GM12873 (cell line): ENCODE measurements around the gene IRAK2.

Experiments used
- CTCF ChIP-seq: IDR thresholded peaks from 2 replicates; pipeline ENCODE4 v1.5.1; 2012; ENCODE audit warnings: low read depth, mild to moderate bottlenecking, moderate library complexity, low read length, control low read depth; ENCODE audit not compliant: insufficient read depth; ENCODE audit errors: missing control alignments

IRAK2 gene

DNA sequence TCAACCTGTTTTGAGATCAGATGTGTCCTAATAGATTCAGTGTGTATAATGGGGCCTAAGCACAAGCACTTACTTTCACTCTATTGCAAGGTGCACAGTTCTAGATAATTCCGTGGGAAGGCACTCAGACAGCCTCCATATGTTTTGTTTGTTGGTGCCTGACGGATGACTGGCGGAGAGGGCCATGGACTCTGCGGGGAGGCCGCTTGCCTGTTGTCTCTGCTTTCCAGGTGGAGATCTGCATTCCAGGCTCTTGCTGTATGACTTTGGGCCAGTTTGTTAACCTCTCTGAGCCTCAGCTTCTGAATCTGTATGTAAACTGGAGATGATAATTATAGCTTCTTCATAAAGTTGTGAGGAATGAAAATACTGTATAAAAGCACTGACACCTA lies 1.5 kb downstream of the IRAK2 start:
- TF ChIP-seq CTCF: no peak

DNA sequence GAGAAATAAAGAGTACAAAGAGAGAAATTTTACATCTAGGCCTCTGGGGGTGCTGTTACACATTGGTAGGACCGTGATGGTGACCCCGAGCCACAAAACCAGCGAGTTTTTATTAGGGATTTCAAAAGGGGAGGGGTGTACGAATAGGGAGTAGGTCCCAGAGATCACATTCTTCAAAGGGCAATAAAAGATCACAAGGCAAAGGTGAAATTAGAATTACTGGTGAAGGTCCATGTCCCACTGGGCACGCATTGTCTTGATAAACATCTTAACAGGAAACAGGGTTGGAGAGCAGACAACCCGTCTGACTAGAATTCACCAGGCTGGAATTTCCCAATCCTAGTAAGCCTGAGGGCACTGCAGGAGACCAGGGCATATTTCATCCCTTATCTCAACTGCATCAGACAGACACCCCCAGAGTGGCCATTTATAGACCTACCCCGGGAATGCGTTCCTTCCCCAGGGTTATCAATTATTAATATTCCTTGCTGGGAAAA lies 4.3 kb downstream of the IRAK2 start:
- peak; percentile 12 for TF ChIP-seq CTCF

DNA sequence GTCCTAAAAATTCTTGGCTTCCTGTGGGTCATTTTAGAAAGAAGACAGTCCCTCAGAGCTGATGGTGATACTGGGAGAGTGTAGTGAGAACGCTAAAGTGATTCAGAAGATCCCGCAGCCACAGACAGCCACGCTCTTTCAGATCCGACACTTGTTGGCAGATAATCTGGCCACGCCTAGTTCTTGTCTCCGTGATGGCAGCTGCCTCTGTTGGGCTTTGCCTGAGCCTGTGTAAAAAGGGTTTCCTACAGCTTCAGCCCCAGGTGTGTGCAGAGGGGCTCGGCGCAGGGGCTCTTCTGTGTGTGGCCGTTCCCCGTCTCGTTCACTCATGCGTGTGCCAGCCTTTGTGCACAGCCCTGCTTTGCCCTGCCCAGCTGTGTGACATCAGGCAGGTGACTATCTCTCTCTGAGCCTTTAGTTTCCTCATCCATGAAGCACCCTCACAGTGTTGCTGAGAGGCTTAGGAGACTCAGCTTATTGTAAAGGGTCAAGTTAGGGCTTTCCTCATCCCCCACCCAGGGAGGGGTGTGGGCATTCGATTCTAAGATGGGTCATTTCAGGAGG lies 6.3 kb downstream of the IRAK2 start:
- TF ChIP-seq CTCF: no peak

- no peak for TF ChIP-seq CTCF
Measured at GRCh38 chr3:10173095-10173925, 8.6 kb downstream of the IRAK2 start.

DNA sequence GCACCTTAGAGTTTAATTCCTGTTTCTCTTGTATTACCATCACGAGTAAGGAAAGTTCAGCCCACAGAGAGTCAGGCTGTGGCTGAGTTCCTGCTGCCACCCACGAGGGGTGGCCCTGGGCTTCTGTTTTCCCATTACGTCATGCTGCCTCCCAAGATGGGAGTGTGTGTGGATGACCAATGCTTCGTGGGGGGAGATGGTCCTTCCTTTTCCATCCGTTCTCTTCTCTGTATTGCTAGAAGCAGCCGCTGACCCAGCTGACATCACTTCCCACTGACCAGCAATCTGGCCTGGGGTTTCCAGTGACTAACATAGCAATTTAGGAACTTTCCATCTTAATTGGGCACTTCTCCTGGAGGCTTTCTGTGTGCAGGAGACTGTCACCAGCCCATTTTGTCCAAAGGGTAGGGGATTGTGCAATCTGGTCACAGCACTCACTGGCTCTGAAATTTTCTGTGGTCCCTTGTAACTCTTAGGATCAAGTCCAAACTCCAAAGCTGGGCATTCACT lies 9.3 kb downstream of the IRAK2 start:
- TF ChIP-seq CTCF: no peak

DNA sequence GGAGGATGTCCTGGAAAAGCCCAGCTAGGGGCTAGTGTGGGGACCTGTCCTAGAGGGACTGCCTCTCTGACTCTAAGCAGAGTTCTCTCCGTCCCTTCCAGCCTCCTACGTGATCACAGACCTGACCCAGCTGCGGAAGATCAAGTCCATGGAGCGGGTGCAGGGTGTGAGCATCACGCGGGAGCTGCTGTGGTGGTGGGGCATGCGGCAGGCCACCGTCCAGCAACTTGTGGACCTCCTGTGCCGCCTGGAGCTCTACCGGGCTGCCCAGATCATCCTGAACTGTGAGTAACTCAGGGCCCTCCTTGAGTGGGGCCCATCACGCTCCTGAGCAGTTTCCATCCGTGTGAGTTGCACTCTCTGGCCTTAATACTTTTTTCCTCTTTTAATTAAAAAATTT lies 13.0 kb downstream of the IRAK2 start:
- TF ChIP-seq CTCF: no peak

GRCh38 chr3:10178892-10179291 lies 14.2 kb downstream of the IRAK2 start:
- TF ChIP-seq CTCF: no peak
